ENCODE results near the gene MINDY4B. TPM values are rescaled to one million over a fixed set of nuclear protein-coding genes. Genes with fewer than 3 reads are reported as not detected.

MINDY4B gene
- total and polyA plus RNA-seq, 2 of the 4 experiments (the other 2 are of a cell fraction) = not detected

- H4K5ac ChIP-seq (ENCODE audit: low read depth, low read length) = no peak overlapping the region
- H3K14ac ChIP-seq (replicated peaks; ENCODE audit: low read depth, low read length) = no peak overlapping the region
- H2AK9ac ChIP-seq (replicated peaks; ENCODE audit: low read depth, low read length, poor library complexity) = no peak overlapping the region
- no peaks in the 10 kb centered on the region for H3K36me3 ChIP-seq (ENCODE audit: control insufficient read depth, insufficient read depth, low read length)
- no peak for ATAC-seq (ENCODE audit: low read depth)
- no peak overlapping the region for H4K91ac ChIP-seq (ENCODE audit: insufficient read depth, low read depth, low read length)
- no peak overlapping the region for H3K18ac ChIP-seq (ENCODE audit: low read depth, low read length)
- H3K9me3 ChIP-seq (ENCODE audit: control insufficient read depth, insufficient read depth, low read length) = no peaks in the 10 kb centered on the region
- no peak overlapping the region for H3K27ac ChIP-seq (ENCODE audit: insufficient read depth, low read length)
- no peak overlapping the region for H2BK15ac ChIP-seq (ENCODE audit: low read depth, low read length)
- no peak overlapping the region for H3K9ac ChIP-seq (ENCODE audit: low read depth, low read length)
- H3K4me2 ChIP-seq (ENCODE audit: low read depth, low read length) = no peak overlapping the region
- no peak for DNase-seq
- no peak overlapping the region for H2AFZ ChIP-seq (replicated peaks; ENCODE audit: low read length, poor library complexity)
- no peak overlapping the region for H4K8ac ChIP-seq (ENCODE audit: low read depth in 2 of 2, low read length in 2 of 2)
- CTCF ChIA-PET = no interaction called here
- no peak overlapping the region for H3K4ac ChIP-seq (ENCODE audit: low read depth, low read length)
- dilution Hi-C loops (cut with HindIII; ENCODE audit: low sequenced_read_pairs, unreplicated experiment) = no loop called here
- no peaks in the 10 kb centered on the region for H3K4me1 ChIP-seq (ENCODE audit: control insufficient read depth, insufficient read depth, low read length)
- no TSS peak for BruUV-seq (replicated peaks)
- H2BK20ac ChIP-seq (ENCODE audit: low read depth, low read length) = no peak overlapping the region
- H2BK5ac ChIP-seq (ENCODE audit: low read depth, low read length, poor library complexity, severe bottlenecking) = no peak overlapping the region
- in situ Hi-C loops (cut with MboI; ENCODE audit: low sequenced_read_pairs) = no loop called here
- no peak overlapping the region for H2AK5ac ChIP-seq (ENCODE audit: low read depth, low read length)
- no CpG with 5 or more reads among the region's 3 CpGs for WGBS, 2 experiments (ENCODE audit: extremely low coverage in 2 of 2, insufficient read length in 1 of 2)
- intact Hi-C loops (cut with micrococcal nuclease) = no loop called here
- peaks cover 16% of the 10 kb centered on the region for H3K27me3 ChIP-seq (ENCODE audit: control insufficient read depth, insufficient read depth, low read length)
- POLR2A ChIA-PET (ENCODE audit: unreplicated experiment) = no interaction called here
- no peak overlapping the region for H3K4me3 ChIP-seq (ENCODE audit: insufficient read depth, low read depth, low read length)
- TF ChIP-seq SMC3 (IDR thresholded peaks at IDR 0.05; ENCODE audit: low read depth, low read length) (no peak), CEBPB (IDR thresholded peaks at IDR 0.05; ENCODE audit: low read depth, low read length) (no peak), NFE2L2 (IDR thresholded peaks at IDR 0.05; ENCODE audit: low read depth, low read length) (no peak), POLR2A (IDR thresholded peaks at IDR 0.05; ENCODE audit: low read depth, low read length) (no peak), MAZ (IDR thresholded peaks at IDR 0.05; ENCODE audit: borderline replicate concordance, low read depth, low read length) (no peak), MAFK (IDR thresholded peaks at IDR 0.05; ENCODE audit: low read depth, low read length) (no peak)
- H3K79me1 ChIP-seq (ENCODE audit: low read depth in 1 of 2, low read length in 2 of 2) = no peaks in the 10 kb centered on the region
- H4K20me1 ChIP-seq (ENCODE audit: insufficient read depth, low read length) = no peaks in the 10 kb centered on the region
- H3K9me1 ChIP-seq (ENCODE audit: insufficient read depth, low read length) = no peaks in the 10 kb centered on the region
- no peak overlapping the region for H3K56ac ChIP-seq (ENCODE audit: extremely low read depth, insufficient read depth, low read length)
- no peak overlapping the region for H2BK120ac ChIP-seq (ENCODE audit: low read depth, low read length)
- H3K23ac ChIP-seq (ENCODE audit: low read depth, low read length) = no peak overlapping the region
Measured at GRCh38 chr3:150885535-150885934, 19.7 kb downstream of the MINDY4B start.
